ENCODE data around the gene ARRDC1.
"Not testable (repeated sequence)": the region's sequence is repeated elsewhere in the genome, so short reads cannot be mapped to it uniquely, and the experiment has no call there.

The ARRDC1 gene

DNA sequence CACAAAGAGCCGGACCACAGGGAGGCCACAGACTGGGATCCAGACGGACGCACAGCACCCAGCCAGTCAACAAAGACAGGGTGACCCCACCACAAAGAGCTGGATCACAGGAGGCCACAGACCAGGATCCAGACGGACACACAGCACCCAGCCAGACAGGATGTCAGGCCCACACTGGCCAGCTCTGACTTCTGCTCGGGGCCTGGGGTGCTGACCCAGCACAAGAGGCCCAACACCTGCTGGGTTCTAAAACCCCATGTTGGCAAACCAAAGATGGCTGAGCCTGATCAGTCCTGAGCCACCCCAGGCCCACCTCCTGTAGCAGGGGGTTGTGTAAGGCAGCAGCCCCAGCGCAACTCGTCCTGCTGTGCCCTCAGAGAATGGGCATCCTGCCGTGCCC is 21.5 kb upstream of the ARRDC1 start:
- DNase-seq (ENCODE audit: low read depth): no peak

DNA sequence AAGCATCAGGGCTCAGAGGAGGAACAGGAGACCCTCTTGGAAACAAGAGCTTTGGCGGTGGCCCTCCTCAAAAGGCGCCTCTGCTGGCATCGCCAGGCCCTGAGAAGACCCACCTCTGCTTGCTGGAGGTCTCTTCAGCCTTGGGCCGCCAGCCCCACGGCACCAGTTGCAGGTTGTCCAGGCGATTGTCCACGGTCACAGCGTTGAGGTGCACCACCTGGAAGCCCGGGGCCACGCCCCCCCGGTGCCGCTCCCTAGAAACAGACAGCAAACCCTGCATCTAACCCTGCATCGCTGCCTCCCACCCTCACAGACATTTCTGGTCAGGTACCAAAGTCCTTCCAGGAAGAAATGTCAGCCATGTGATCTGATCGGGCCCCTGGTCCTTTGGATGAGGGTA is 18.6 kb upstream of the ARRDC1 start:
- no peak for DNase-seq (ENCODE audit: low read depth)

DNA sequence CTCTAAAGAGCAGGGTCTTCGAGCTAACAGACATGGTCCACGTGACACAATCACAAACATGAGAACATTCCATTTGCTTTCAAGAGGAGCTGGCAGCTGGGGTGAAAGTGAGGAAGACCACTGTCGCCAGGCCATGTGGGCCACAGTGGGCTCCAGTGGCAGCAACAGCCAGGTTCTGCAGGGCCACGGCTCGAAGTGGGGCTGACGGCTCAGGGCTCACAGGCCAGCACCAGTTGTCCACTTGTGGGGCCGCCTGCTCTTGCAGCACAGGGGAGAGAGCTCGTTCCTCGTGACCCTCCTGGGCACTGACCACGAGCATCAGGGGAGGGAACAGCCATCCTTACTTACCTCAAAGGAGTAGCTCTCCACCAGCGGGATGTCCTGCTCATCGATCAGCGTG is 17.2 kb upstream of the ARRDC1 start:
- no peak for DNase-seq (ENCODE audit: low read depth)

DNA sequence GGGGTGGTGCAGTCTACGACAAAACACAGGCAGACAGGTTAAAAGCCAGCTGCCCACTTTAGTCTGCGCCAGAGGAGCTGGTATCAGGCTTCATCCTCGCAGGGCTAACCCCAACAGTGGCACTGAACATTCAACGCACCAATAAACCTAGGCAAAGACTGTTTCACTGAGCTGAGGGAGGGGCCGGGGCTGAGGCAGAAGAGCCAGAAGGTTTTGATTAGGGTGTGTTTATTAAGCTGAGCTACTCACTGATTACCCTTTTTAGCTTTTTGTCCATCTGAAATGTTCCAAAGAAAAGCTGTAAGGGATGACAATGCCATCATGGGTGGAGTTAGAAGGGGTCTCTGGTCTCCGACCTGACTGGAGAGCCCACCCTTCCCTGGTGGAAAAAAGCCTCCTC is 16.6 kb upstream of the ARRDC1 start:
- no peak for DNase-seq (ENCODE audit: low read depth)

DNA sequence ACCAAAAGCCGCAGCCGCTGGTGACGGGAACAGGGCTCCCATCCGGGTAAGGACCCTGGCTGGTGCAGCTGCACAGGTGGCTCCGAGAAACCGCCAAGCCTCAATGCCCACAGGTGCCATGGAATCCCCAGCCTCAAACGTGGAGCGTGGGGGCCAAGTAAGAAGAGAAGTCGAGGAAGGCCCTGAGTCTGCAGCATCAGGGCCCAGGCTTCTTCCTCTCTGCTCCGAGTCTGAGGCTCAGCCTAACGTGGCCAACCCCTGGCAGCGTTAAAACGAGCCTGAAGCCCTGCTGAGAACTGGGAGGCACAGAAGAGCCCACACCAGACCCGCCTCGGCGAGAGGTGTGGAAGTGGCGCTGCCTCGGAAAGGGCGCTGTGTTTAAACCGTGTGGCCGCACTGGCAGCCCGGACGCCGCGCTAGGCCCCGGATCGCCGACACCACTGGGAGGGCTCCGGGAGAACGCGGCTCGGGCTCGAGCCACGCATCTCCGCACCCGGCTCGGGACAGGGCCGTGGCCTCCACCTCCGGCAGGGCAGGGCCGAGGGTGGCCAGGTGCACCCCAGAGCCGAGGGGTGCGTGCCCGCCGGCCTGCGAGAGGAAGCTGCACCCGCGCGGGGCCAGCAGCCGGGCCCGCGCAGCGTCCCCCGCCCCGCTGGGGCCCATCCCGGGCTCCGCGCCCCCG is 15.9 kb upstream of the ARRDC1 start:
- no peak for DNase-seq (ENCODE audit: low read depth)

DNA sequence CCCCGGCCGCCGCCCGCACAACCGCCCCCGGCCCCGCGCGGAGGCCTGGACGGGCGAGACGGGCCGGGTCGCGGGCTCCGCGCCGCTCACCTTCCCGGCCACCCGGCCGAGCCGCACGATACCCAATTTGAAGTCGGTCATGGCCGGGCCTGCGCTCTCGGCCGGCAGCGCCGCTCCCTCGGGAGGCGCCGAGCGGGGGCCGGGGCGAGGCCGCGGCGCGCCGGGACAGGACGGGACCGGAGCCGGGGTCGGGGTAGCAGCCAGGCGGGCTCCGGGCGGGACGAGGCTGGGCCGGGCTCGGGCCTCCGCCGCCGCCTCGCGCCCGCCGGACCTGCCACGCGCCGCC is 15.4 kb upstream of the ARRDC1 start:
- no peak for DNase-seq (ENCODE audit: low read depth)

DNA sequence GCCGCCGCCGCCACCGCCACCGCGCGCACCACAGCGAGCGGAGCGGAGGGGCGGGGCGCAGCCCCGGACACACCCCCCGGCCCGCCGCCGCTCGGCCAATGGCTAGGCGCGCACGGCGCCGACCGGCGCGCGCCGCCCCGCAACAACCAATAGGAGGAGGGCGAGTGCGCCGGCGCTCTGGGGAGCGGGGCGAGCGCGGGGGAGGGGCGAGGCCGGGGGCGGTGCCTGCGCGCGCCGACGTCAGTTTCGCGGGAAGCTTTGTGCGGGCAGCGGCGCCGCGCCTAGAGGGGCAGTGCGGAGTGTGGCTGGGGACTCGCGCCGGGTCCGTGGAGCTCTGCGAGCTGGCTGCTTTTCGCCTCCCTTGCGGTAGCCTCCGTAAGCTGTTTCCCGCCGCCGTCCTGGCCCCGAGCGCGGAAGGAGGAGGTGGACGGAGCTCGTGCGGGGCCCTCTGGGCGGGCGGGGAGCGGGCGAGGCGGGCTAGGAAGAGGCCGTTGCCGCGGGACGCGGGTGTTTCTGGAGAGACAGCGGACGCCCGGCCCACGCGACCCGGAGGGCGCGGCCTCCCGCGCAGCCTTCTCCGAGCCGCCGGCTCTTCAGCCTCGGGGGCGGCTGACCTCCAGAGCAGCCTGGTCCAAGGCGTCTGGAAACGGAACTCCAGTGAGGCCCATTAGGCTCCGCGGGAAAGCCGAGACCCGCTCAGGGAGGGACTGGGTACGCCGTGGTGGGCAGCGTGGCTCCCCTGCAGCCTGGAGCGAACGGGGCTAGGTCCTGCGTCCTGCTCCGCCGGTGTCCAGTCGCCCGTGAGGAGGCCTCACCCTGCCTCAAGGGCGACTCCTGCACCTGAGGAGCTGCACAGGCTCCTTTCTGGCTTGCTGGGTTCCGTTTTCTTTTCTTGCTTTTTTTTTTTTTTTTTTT is 14.8 kb upstream of the ARRDC1 start, which contains the start of gene ZMYND19:
Gene ZMYND19 (minus strand): TSS at position 44 of the 915 bp plus-strand sequence. CDS start 249 bp downstream, outside the sequence.
- DNase-seq (ENCODE audit: low read depth): peak; percentile 86

DNA sequence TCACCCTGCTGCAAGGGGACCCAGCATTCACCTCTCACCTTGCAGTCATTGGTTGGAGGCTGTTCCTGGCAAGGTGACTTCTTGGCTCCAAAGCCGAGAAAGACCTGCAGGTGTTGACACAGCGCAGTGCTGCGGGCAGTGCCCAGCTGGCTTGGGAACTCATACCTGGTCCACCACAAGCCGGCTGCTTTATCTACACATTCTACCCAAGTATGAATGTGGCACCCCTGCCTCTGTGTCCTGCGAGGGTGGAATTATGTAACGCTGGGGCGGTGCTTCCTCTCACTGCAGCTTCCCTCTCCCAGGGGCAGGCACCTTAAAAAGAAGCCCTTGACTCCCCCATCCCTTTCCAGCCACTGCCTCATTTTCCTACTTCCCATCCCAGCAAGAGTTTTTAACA is 12.7 kb upstream of the ARRDC1 start:
- DNase-seq (ENCODE audit: low read depth): no peak

DNA sequence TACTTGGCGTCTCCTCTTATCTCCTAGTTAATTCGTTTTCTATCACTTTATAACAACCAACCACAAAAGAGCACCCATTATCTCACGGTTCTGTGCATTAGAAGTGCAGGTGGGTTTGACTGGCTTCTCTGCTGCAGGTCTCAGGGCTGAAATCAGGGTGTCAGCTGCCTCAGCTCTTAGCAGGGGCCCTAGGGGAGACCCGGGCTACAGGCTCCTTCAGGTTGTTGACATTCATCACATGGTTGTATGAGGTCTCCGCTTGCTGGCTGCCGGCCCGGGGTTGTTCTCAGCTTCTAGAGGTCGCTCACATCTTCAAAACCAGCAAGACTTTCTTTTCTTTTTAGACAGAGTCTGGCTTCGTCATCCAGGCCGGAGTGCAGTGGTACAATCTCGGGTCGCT is 12.3 kb upstream of the ARRDC1 start:
- no peak for DNase-seq (ENCODE audit: low read depth)

DNA sequence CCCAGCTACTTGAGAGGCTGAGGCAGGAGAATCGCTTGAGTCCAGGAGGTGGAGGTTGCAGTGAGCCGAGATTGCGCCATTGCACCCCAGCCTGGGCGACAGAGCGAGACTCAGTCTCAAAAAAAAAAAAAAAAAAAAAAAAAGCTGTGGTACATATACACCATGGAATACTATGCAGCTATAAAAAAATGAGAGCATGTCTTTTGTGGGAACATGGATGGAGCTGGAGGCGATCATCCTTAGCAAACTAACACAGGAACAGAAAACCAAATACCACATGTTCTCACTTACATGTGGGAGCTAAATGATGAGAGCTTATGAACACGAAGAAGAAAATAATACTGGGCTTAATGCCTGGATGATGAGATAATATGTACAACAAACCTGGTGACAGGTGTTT is 8.9 kb upstream of the ARRDC1 start:
- DNase-seq (ENCODE audit: low read depth): not testable (repeated sequence)

DNA sequence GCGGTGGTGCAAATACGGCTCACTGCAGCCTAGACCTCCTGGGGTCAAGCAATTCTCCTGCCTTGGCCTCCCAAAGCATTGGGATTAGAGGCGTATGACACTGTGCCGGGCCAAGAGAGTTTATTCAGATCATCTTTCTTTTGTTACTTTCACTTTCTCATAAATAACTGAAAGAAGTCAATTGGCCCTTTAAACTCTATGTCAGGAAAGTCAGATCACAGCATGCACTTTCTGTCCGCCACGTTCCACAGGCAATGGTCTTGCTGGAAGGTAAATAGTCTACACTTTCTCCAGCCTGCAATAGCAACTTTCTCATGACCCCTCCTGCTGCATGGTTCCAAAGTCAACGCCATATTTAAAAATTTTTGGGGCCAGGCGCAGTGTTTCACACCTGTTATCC is 6.5 kb upstream of the ARRDC1 start:
- no peak for DNase-seq (ENCODE audit: low read depth)

DNA sequence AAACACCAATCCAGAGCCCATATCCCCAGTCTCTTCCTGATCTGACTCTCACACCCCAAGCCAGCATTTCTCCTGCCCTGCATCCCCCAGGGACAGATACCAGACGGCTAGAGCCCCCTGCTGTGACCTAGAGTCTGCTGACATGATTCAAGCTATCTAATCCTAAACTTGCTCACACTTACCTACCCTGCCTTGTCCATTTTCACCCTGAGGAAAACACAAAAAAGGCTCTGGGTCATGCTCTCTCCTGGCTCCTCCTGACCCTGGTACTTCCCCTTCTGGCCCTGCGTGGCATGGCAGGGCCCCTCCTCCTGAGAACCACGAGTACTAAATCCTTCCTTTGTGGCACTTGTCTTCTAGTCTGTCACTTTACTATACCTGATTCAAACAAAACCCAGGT is 2.8 kb upstream of the ARRDC1 start:
- no peak for DNase-seq (ENCODE audit: low read depth)

DNA sequence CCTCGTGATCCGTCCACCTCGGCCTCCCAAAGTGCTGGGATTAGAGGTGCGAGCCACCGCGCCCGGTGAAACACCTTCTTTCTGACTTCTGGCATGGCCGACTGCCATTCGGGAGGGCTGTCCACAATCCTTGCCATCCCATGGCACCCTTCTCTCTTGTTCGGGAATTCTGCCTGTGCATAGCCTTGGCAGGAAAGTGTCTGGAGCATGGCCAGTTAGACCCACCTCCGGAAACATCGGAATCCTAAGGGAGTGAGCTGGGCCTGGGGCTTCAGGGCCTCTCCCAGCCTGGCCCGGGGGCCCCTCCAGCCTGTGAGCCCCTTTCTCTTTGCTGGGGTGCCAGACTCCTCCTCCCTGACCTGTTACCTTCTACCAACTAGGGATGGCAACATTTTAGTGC is 1.6 kb upstream of the ARRDC1 start:
- no peak for DNase-seq (ENCODE audit: low read depth)

DNA sequence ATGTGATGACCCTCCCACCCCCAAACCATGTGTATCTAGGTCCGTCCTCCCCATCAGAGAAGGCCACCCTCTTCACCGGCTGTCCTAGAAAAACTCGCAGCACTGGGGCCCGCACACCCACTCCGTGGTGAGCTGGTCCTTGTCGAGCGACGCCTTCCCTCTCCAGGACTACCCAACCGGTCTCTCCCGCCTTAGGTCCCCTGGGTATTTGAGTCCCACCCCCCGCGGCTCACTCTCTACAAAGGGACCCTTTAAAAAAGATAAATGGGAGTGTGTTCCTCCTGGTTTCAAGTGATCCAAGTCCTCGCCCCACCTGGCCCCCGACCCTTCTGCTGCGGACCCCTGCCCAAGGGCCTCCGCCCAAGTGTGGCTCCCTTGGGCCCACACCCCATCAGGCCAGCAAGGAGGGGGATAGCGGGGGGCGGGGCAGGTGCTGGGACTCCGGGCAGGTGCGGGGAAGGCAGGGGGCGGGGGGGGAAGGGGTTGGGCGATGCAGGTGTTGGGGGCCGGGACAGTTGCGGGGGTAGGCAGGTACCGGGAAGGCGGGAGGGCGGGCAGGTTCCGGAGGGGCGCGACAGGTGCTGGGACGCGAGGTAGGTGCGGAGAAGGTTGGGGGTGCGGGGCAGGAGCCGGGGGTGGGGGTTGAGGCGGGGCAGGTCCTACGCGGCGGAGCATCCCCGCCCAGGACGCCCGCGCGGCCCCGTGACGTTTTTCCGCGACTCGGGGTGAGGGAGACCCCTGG is 970 bp upstream of the ARRDC1 start:
- no peak for DNase-seq (ENCODE audit: low read depth)

DNA sequence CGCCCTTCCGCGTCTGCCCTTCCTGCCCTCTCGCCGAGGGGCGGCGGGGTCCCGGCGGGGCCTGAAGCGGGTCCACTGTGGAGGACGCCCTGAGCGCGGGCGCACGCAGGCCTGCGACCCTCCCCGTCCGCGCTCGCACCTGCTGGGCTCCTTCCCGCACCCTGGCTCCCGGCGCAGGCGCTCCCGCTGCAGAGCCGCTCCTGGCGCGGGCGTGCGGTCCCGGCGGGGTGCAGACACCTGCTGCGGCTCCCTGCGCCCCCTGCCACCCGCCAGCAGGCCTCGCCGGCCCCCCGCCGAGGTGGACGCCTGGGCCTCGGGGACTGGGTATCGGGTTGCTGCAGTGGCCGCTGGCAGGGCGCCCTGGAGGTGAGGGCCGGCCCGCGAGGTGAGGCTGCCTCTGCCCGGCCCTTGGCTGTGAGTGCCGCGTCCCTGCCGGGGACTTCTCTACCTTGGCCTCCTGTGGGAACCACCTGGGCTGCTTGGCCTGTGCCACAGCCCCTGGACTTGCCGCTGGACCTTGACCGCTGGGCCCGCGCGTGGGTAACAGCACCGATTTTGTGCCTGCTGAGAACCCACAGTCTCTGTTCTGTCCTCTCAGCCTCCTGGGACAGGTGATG is 627 bp downstream of the ARRDC1 start:
- no peak for DNase-seq (ENCODE audit: low read depth)

DNA sequence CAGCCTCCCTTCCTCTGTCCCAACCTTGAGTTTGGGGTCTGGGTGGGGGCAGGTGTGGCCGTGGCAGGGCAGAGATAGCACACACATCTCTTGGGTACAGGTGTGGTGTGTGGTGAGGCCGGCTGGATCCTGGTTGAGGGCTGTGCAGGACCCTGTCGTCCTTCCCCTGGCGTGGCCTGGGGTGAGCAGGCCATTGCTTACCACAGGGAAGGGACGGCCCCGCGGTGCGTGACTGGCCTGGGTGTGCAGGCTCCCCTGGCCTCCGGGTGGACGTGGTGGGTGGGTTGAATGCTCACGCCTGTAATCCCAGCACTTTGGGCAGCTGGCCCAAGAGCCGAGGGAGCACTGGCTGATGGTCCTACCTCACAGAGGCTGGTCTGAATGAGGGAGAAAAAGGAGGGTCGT is 1.2 kb downstream of the ARRDC1 start:
- no peak for DNase-seq (ENCODE audit: low read depth)

DNA sequence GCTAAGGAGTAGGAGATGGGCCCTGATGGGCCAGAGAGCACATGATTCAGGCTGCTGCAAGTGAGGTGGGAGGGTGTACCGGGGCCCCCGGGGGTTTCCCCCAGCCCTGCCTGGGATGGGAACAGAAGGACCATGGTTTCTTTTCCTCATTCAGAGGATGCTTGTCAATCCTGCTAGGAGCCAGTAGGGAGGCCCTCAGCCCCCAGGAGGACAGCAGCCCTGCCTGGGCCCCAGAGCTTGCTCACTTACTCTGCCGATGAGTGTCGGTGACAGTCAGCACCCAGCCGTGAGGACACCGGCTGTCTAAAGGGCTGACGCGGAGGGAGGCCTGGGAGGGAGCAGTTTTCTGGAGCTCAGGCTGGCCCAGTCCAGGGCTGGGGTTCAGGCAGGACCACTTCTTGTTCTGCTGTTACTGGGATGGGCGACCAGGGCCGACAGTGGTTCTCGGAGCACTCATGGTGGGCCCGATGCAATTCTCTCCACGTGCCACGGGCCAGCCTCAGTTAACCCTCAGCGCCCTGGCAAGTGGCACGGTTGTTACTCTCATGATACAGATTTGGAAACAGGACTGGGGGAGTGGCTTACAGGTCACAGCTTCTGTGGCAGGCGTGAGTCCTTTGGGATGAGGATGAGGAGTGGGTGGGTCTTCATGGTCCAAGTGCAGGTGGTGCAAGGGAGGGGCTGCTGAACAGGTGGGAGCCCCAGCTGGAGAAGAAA is 1.8 kb downstream of the ARRDC1 start:
- DNase-seq (ENCODE audit: low read depth): no peak

DNA sequence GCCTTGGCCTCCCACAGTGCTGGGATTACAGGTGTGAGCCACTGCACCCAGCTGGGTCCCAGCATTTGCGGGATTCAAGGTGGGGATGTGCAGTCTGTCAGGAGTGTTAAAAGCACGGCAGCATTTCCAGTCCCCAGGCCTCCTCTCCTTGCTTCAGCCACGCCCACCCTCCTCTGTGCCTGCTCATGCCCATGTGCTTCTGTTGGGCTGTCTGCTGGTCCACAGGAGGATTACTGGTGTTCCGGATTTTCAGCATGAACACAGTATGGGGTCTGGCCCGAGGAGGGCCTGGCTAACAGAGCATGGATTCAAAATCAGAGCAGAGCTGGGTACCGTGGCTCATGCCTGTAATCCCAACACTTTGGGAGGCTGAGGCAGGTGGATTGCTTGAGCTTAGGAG is 5.5 kb downstream of the ARRDC1 start:
- DNase-seq (ENCODE audit: low read depth): no peak

DNA sequence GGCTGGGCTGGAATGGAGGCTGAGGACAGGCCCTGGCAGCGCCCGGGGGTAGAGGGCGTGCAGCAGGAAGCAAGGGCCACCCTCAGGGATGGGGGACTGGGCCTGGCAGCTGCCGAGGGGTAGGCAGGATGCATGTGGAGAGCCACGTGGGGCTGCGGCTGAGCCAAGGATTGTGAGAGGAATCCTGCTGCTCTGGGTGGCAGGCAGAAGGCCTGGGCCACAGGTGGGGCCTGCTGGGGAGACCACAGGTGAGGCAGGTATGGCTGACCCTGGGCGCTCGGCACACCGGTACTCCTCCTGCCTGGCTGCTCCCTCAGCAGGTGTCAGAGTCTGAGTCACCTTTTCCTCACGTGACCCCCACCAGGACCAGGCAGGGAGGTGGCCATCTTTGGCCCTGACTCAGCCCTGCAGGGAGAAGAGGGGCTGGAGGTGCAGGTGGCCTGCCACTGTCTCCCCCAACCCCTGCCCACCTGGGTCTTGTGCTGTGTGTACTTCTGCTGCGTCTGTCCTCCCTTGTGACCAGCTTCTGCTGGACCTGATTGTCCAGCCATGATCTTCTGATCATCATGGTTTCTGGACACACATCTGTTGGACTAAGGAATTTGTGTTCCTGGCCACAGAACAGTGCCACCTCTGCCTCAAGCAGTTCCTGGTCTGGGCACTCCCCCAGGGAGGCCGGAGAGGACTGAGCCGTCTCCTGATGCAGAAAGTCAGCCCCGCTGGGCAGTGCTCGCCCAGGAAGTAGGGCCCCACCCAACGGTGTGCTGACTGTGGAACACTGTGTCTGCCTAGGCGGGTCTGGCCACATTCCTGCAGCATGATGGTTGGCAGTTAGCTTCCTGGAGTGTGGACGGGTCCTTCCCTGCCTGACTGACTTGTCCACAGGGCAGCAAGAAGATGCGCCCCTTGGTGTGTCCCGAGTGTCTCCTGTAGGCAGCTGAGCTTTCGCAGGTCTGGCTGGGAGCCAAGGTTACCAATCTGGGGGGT is 6.4 kb downstream of the ARRDC1 start:
- DNase-seq (ENCODE audit: low read depth): peak; percentile 23

DNA sequence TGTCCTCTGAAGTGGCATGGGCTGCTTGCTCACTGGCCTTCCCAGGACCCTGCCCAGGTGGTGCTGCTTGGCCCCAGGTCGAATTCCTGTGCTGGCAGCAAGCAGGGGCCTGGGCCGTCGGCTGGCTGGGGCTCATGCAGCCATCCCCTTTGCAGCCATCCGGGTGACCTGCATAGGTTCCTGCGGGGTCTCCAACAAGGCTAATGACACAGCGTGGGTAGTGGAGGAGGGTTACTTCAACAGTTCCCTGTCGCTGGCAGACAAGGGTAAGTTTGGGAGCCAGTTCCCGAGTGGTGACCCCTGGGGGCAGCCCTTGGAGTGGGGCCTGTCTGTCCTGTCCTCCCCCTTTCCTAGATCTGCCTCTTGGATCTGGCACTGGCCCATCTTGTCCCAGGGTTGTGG is 7.3 kb downstream of the ARRDC1 start:
- no peak for DNase-seq (ENCODE audit: low read depth)

DNA sequence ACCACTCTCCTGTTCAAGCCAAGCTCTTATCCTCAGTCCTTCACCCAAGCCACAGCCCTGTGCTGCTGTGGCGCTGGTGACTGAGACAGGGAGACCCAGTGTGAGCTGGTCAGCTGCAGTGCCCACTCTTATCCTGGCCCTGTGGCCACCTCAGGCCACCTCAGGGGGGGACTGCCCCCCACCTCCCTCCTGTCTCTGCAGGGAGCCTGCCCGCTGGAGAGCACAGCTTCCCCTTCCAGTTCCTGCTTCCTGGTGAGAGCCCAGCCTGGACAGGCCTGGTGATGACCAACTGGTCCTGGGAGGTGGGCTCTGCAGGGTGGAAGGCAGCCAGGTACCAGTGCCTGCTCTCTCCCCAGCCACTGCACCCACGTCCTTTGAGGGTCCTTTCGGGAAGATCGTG is 7.8 kb downstream of the ARRDC1 start:
- DNase-seq (ENCODE audit: low read depth): no peak

All from activated T-helper 9 cell treated with anti-CD3 and anti-CD28 coated beads, Interleukin-2, amount 50 U/mL, for 16 hours (primary cell).